Suprapubic skin (tissue), 3 donors: Measurements from ENCODE around the gene KRTAP19-6.

Source experiments
- POLR2A ChIP-seq, 2 donors: fragments of 450-650 bp; IDR thresholded peaks; one replicate each; pipeline ENCODE4 v1.6.1; 2017; ENCODE audit warnings: antibody characterized with exemption in 2 of 2, mild to moderate bottlenecking in 2 of 2, moderate library complexity in 2 of 2
- TF ChIP-seq, protein P1 (sequence below), 2 donors: fragments of 200-600 bp in 1 of 2; fragments of 450-650 bp in 1 of 2; sonication (generic) in 1 of 2; IDR thresholded peaks; one replicate each; pipeline ENCODE4 v1.5.1; 2016 to 2019; ENCODE audit warnings: antibody characterized with exemption in 2 of 2, mild to moderate bottlenecking in 1 of 2, moderate library complexity in 1 of 2

- TF ChIP-seq, protein P1, sequence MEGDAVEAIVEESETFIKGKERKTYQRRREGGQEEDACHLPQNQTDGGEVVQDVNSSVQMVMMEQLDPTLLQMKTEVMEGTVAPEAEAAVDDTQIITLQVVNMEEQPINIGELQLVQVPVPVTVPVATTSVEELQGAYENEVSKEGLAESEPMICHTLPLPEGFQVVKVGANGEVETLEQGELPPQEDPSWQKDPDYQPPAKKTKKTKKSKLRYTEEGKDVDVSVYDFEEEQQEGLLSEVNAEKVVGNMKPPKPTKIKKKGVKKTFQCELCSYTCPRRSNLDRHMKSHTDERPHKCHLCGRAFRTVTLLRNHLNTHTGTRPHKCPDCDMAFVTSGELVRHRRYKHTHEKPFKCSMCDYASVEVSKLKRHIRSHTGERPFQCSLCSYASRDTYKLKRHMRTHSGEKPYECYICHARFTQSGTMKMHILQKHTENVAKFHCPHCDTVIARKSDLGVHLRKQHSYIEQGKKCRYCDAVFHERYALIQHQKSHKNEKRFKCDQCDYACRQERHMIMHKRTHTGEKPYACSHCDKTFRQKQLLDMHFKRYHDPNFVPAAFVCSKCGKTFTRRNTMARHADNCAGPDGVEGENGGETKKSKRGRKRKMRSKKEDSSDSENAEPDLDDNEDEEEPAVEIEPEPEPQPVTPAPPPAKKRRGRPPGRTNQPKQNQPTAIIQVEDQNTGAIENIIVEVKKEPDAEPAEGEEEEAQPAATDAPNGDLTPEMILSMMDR (IDR thresholded peaks at IDR 0.05): no peak
- TF ChIP-seq POLR2A (IDR thresholded peaks at IDR 0.05): no peak
Measured at GRCh38 chr21:30561957-30562356, 20.3 kb upstream of the KRTAP19-6 start.
